B cell (primary cell): ENCODE data around the gene GAK. TPM values are rescaled to one million over a fixed set of nuclear protein-coding genes. Genes with fewer than 3 reads are reported as not detected.
"Not testable (repeated sequence)": the region's sequence is repeated elsewhere in the genome, so short reads cannot be mapped to it uniquely, and the experiment has no call there.

ENCODE experiments used
- ATAC-seq: fragments of 200-7000 bp; cut with Tn5 transposase; one replicate; pipeline ENCODE4 v1.10.0; 2021; ENCODE audit warnings: low read depth, mild to moderate bottlenecking, moderate number of reproducible peaks, moderate library complexity
- CTCF ChIA-PET: fragments of 350-600 bp; sonication (Branson Sonifier 250); formaldehyde crosslinking; loops from one replicate; lab custom pipeline; 2021; ENCODE audit warnings: antibody characterized with exemption, inconsistent platforms; lab: Charles Lee
- POLR2A ChIA-PET: fragments of 350-600 bp; sonication (Branson Sonifier 250); formaldehyde crosslinking; loops from one replicate; lab custom pipeline; 2021; ENCODE audit warnings: antibody characterized with exemption; lab: Charles Lee
- DNase-seq: peaks from one replicate; pipeline ENCODE4 v3.0.0; 2013
- H2AFZ ChIP-seq: 2 replicates; pipeline ENCODE4 v1.6.1; 2012; ENCODE audit warnings: mild to moderate bottlenecking, low read depth, low read length; ENCODE audit not compliant: insufficient read depth, poor library complexity, severe bottlenecking
- H3K27ac ChIP-seq, 2 donors: 1 replicate in 1 of 2; 2 replicates in 1 of 2; pipeline ENCODE4 v1.5.1; 2012 to 2013; ENCODE audit warnings: low read length in 2 of 2, mild to moderate bottlenecking in 2 of 2, moderate library complexity in 1 of 2
- H3K27me3 ChIP-seq, 4 experiments: fragments of 200-600 bp in 1 of 4; sonication (generic) in 1 of 4; replicated peaks in 1 of 4; 1 replicate in 2 of 4; 2 replicates in 2 of 4; pipeline versions ENCODE4 v1.6.1 to v1.7.0; 2013 to 2016; ENCODE audit warnings: low read length in 3 of 4, mild to moderate bottlenecking in 2 of 4, mixed read lengths in 1 of 4, moderate library complexity in 1 of 4; ENCODE audit not compliant: insufficient read depth in 4 of 4, control insufficient read depth in 3 of 4; ENCODE audit errors: control extremely low read depth in 1 of 4
- H3K36me3 ChIP-seq, 2 experiments: replicated peaks in 1 of 2; 1 replicate in 1 of 2; 2 replicates in 1 of 2; pipeline versions ENCODE4 v1.6.1 to v1.7.1; 2013; ENCODE audit warnings: low read length in 1 of 2; ENCODE audit not compliant: insufficient read depth in 2 of 2, control insufficient read depth in 1 of 2; ENCODE audit errors: control extremely low read depth in 1 of 2, extremely low read depth in 1 of 2
- H3K4me1 ChIP-seq, 2 donors: fragments of 200-600 bp in 1 of 2; sonication (generic) in 1 of 2; 1 replicate in 1 of 2; 2 replicates in 1 of 2; pipeline versions ENCODE4 v1.5.1 to v1.6.1; 2013 to 2017; ENCODE audit warnings: low read length in 2 of 2; ENCODE audit not compliant: control insufficient read depth in 2 of 2, insufficient read depth in 2 of 2
- H3K4me2 ChIP-seq: replicated peaks from 2 replicates; pipeline ENCODE3; 2012; ENCODE audit warnings: mild to moderate bottlenecking, low read depth, low read length; ENCODE audit not compliant: poor library complexity, severe bottlenecking
- H3K4me3 ChIP-seq, 5 experiments: fragments of 200-600 bp in 1 of 5; sonication (generic) in 1 of 5; 1 replicate in 3 of 5; 2 replicates in 2 of 5; pipeline versions ENCODE4 v1.5.1 to v1.7.0; 2011 to 2016; ENCODE audit warnings: low read length in 4 of 5, mild to moderate bottlenecking in 4 of 5, low read depth in 2 of 5, control low read depth in 1 of 5, moderate library complexity in 1 of 5; ENCODE audit not compliant: insufficient read depth in 1 of 5; ENCODE audit errors: control extremely low read depth in 1 of 5, extremely low read depth in 1 of 5
- H3K79me2 ChIP-seq: fragments of 200-600 bp; sonication (generic); one replicate; pipeline ENCODE4 v1.6.0; 2016; ENCODE audit warnings: low read length; ENCODE audit not compliant: control insufficient read depth, insufficient read depth
- H3K9ac ChIP-seq: fragments of 200-600 bp; sonication (generic); 2 replicates; pipeline ENCODE4 v1.6.1; 2017; ENCODE audit warnings: mild to moderate bottlenecking, low read length, moderate library complexity
- H3K9me3 ChIP-seq, 3 donors: one replicate each; pipeline versions ENCODE4 v1.6.1 to v1.7.1; 2013; ENCODE audit warnings: low read length in 2 of 3; ENCODE audit not compliant: control insufficient read depth in 2 of 3, insufficient read depth in 1 of 3; ENCODE audit errors: control extremely low read depth in 1 of 3
- H4K20me1 ChIP-seq: 2 replicates; pipeline ENCODE4 v1.6.0; 2012; ENCODE audit warnings: mild to moderate bottlenecking, low read length; ENCODE audit not compliant: insufficient read depth, control insufficient read depth, poor library complexity, severe bottlenecking
- H3K27ac Mint-ChIP-seq: one replicate; pipeline ENCODE4 v1.8.0; 2021; ENCODE audit warnings: mixed read lengths
- H3K27me3 Mint-ChIP-seq: one replicate; pipeline ENCODE4 v1.8.0; 2021; ENCODE audit warnings: mixed read lengths
- H3K4me1 Mint-ChIP-seq: one replicate; pipeline ENCODE4 v1.8.0; 2021; ENCODE audit warnings: mixed read lengths
- H3K4me3 Mint-ChIP-seq: one replicate; pipeline ENCODE4 v1.8.0; 2021; ENCODE audit warnings: mixed read lengths
- H3K9me3 Mint-ChIP-seq: one replicate; pipeline ENCODE4 v1.8.0; 2022; ENCODE audit warnings: mixed read lengths; ENCODE audit not compliant: insufficient read depth
- CTCF ChIP-seq: fragments of 200-600 bp; IDR thresholded peaks from one replicate; pipeline ENCODE4 v1.8.0; 2022; ENCODE audit warnings: antibody characterized with exemption, mild to moderate bottlenecking
- EZH2 ChIP-seq: IDR thresholded peaks from 2 replicates; pipeline ENCODE4 v1.6.1; 2012; ENCODE audit warnings: borderline replicate concordance, low read depth, mild to moderate bottlenecking, moderate library complexity, low read length; ENCODE audit not compliant: insufficient read depth, poor library complexity, severe bottlenecking
- WGBS: methylation state at CpG from one replicate; pipeline ENCODE4 v1.1.5; 2013; ENCODE audit warnings: missing lambda C conversion rate; ENCODE audit not compliant: insufficient coverage; 5-methylcytosine and 5-hydroxymethylcytosine counted together
- intact Hi-C: fragments of 100-400 bp; cut with micrococcal nuclease; formaldehyde crosslinking; loops from one replicate; pipeline ENCODE4 v1.10.0; 2022
- polyA plus RNA-seq: library from polyadenylated mRNA; depleted of rRNA; stranded (reverse); fragments of >200 nt; gene quantifications from 2 replicates; pipeline ENCODE4 v1.2.3, GENCODE V29; 2012
- total RNA-seq, 2 donors: library from RNA; stranded (reverse); fragments of 120-200 nt in 1 of 2; gene quantifications; 1 replicate in 1 of 2; 2 replicates in 1 of 2; pipeline versions ENCODE4 v1.2.3 to v1.2.4, GENCODE V29; 2013 to 2022

Gene GAK
- total and polyA plus RNA-seq, 2 donors (not counting 1 experiment from before 2014, with no cell fraction given): 113 to 283 TPM

- peak overlapping the region; percentile 51 for H3K4me2 ChIP-seq
- H3K9ac ChIP-seq: no peak overlapping the region
- no peaks in the 10 kb centered on the region for H3K9me3 ChIP-seq
- H3K4me1 ChIP-seq: peaks cover 0 to 18% of the 10 kb centered on the region in 2 donors
- Mint-ChIP-seq H3K9me3 (no peaks in the 10 kb centered on the region), H3K27ac (no peak overlapping the region), H3K4me1 (peaks cover 18% of the 10 kb centered on the region), H3K4me3 (no peak overlapping the region), H3K27me3 (no peaks in the 10 kb centered on the region)
- H2AFZ ChIP-seq: no peak overlapping the region
- DNase-seq: no peak
- H3K79me2 ChIP-seq: peaks cover 82% of the 10 kb centered on the region
- ATAC-seq: no peak
- no peaks in the 10 kb centered on the region for H3K27me3 ChIP-seq
- H3K36me3 ChIP-seq: peaks cover 0 to 10% of the 10 kb centered on the region in 2 experiments
- H4K20me1 ChIP-seq: peaks cover 76% of the 10 kb centered on the region
- TF ChIP-seq CTCF (no peak), EZH2 (no peak)
- CTCF ChIA-PET: no interaction called here
- no peak overlapping the region for H3K27ac ChIP-seq
- H3K4me3 ChIP-seq: no peak overlapping the region
- POLR2A ChIA-PET: no interaction called here
- intact Hi-C loops: no loop called here
- 82% methylated on average over 9 of the region's 9 CpGs for WGBS
Measured at GRCh38 chr4:946103-946450, 14.0 kb upstream of the GAK start.

- Mint-ChIP-seq H3K27me3 (no peaks in the 10 kb centered on the region), H3K9me3 (no peaks in the 10 kb centered on the region), H3K27ac (peak overlapping the region; percentile 32), H3K4me1 (peaks cover 19% of the 10 kb centered on the region), H3K4me3 (no peak overlapping the region)
- no peak overlapping the region for H3K9ac ChIP-seq
- 83% methylated on average over 23 of the region's 28 CpGs for WGBS
- CTCF ChIA-PET: no interaction called here
- POLR2A ChIA-PET: no interaction called here
- no peak overlapping the region for H3K4me2 ChIP-seq
- no peak for ATAC-seq
- H2AFZ ChIP-seq: no peak overlapping the region
- H3K27ac ChIP-seq: no peak overlapping the region
- peaks cover 84% of the 10 kb centered on the region for H3K79me2 ChIP-seq
- peaks cover 0 to 10% of the 10 kb centered on the region in 2 experiments for H3K36me3 ChIP-seq
- no peak for TF ChIP-seq EZH2
- TF ChIP-seq CTCF: no peak
- no peaks in the 10 kb centered on the region for H3K9me3 ChIP-seq
- H3K27me3 ChIP-seq: no peaks in the 10 kb centered on the region
- peaks cover 0 to 18% of the 10 kb centered on the region in 2 donors for H3K4me1 ChIP-seq
- intact Hi-C loops: no loop called here
- no peak overlapping the region for H3K4me3 ChIP-seq
- no peak for DNase-seq
- peaks cover 73% of the 10 kb centered on the region for H4K20me1 ChIP-seq
Measured at GRCh38 chr4:945274-946102, 13.4 kb upstream of the GAK start.

GRCh38 chr4:939508-939907 lies 7.4 kb upstream of the GAK start:
- H3K9ac ChIP-seq, H3K27ac ChIP-seq, H3K9me3 Mint-ChIP-seq, DNase-seq, CTCF ChIA-PET, H3K4me2 ChIP-seq, H3K9me3 ChIP-seq, POLR2A ChIA-PET, H3K4me3 Mint-ChIP-seq, H3K27ac Mint-ChIP-seq, ATAC-seq, H3K4me3 ChIP-seq, H3K27me3 Mint-ChIP-seq, H3K36me3 ChIP-seq, H2AFZ ChIP-seq, H3K27me3 ChIP-seq: not testable (repeated sequence)
- intact Hi-C loops: loop anchor here (5.0 to 10.0 kb wide), 3 partner anchors 68 to 445 kb away; partner anchors contain the start of genes PCGF3, PIGG and ZNF721
- peaks cover 43% of the 10 kb centered on the region for H3K4me1 Mint-ChIP-seq
- no CpG with 5 or more reads among the region's 4 CpGs for WGBS
- H3K4me1 ChIP-seq: peaks cover 28 to 33% of the 10 kb centered on the region in 2 donors
- peaks cover 70% of the 10 kb centered on the region for H3K79me2 ChIP-seq
- peaks cover 21% of the 10 kb centered on the region for H4K20me1 ChIP-seq
